NCI-H2227 (cell line): ENCODE results near the gene KLHL5.
"Not testable (repeated sequence)": the region's sequence is repeated elsewhere in the genome, so short reads cannot be mapped to it uniquely, and the experiment has no call there.

Experiments
- DNase-seq: peaks from one replicate; lab custom pipeline; 2025; ENCODE audit not compliant: unreplicated experiment; lab: John Stamatoyannopoulos, UW

KLHL5 gene

GRCh38 chr4:39062094-39062769, at the start of gene KLHL5:
Gene KLHL5, plus strand, starts transcription at chr4:39062232. Its CDS starts 421 bp downstream, at chr4:39062653.
- peak; percentile 65 for DNase-seq

- DNase-seq, result no peak
Measured at GRCh38 chr4:39014028-39014427, 48.0 kb upstream of the KLHL5 start.

GRCh38 chr4:39020130-39020529, 41.9 kb upstream of the KLHL5 start:
- DNase-seq, result no peak

- DNase-seq, result no peak
Measured at GRCh38 chr4:39021631-39022030, 40.4 kb upstream of the KLHL5 start.

- DNase-seq, result no peak
Measured at GRCh38 chr4:39022241-39022640, 39.8 kb upstream of the KLHL5 start.

- no peak for DNase-seq
Measured at GRCh38 chr4:39023059-39023458, 39.0 kb upstream of the KLHL5 start.

GRCh38 chr4:39024311-39024865, 37.6 kb upstream of the KLHL5 start:
- no peak for DNase-seq

- DNase-seq, result no peak
Measured at GRCh38 chr4:39025552-39026085, 36.4 kb upstream of the KLHL5 start.

- no peak for DNase-seq
Measured at GRCh38 chr4:39026096-39026495, 35.9 kb upstream of the KLHL5 start.

- DNase-seq, result no peak
Measured at GRCh38 chr4:39029752-39030694, 32.0 kb upstream of the KLHL5 start.

- no peak for DNase-seq
Measured at GRCh38 chr4:39030725-39031124, 31.3 kb upstream of the KLHL5 start.

- not testable (repeated sequence) for DNase-seq
Measured at GRCh38 chr4:39031590-39032020, 30.4 kb upstream of the KLHL5 start.

- no peak for DNase-seq
Measured at GRCh38 chr4:39032218-39033085, 29.6 kb upstream of the KLHL5 start, which contains the start of gene TMEM156. Gene TMEM156, minus strand, starts transcription at chr4:39032409. Its CDS starts 96 bp downstream, at chr4:39032313.

GRCh38 chr4:39036172-39036571, 25.9 kb upstream of the KLHL5 start:
- DNase-seq, result no peak

GRCh38 chr4:39037491-39037825, 24.6 kb upstream of the KLHL5 start:
- no peak for DNase-seq

- DNase-seq, result no peak
Measured at GRCh38 chr4:39037941-39038340, 24.1 kb upstream of the KLHL5 start.

GRCh38 chr4:39039108-39039507, 22.9 kb upstream of the KLHL5 start:
- DNase-seq, result no peak

GRCh38 chr4:39042366-39042765, 19.7 kb upstream of the KLHL5 start:
- no peak for DNase-seq

GRCh38 chr4:39043058-39043860, 18.8 kb upstream of the KLHL5 start:
- DNase-seq, result no peak

GRCh38 chr4:39043861-39044363, 18.1 kb upstream of the KLHL5 start:
- peak; percentile 6 for DNase-seq
